HUES6 (cell line): ENCODE measurements around the gene LRIT2.

Experiments used
- H3K27ac ChIP-seq: 2 replicates; pipeline ENCODE4 v1.7.0; 2013; ENCODE audit warnings: low read depth, mild to moderate bottlenecking, low read length, inconsistent platforms
- H3K27me3 ChIP-seq: 2 replicates; pipeline ENCODE4 v1.6.1; 2013; ENCODE audit warnings: low read length; ENCODE audit not compliant: control insufficient read depth, insufficient read depth
- H3K36me3 ChIP-seq: 2 replicates; pipeline ENCODE4 v1.6.1; 2013; ENCODE audit warnings: low read length; ENCODE audit not compliant: control insufficient read depth, insufficient read depth
- H3K4me1 ChIP-seq: 2 replicates; pipeline ENCODE4 v1.6.1; 2013; ENCODE audit warnings: low read length; ENCODE audit not compliant: control insufficient read depth, insufficient read depth
- H3K4me3 ChIP-seq: 2 replicates; pipeline ENCODE4 v1.5.1; 2013; ENCODE audit warnings: low read depth, low read length
- H3K9ac ChIP-seq: one replicate; pipeline ENCODE4 v1.6.1; 2013; ENCODE audit warnings: mild to moderate bottlenecking, low read length
- H3K9me3 ChIP-seq: 2 replicates; pipeline ENCODE4 v1.6.1; 2013; ENCODE audit warnings: low read depth, low read length; ENCODE audit not compliant: control insufficient read depth, insufficient read depth

Gene LRIT2

DNA sequence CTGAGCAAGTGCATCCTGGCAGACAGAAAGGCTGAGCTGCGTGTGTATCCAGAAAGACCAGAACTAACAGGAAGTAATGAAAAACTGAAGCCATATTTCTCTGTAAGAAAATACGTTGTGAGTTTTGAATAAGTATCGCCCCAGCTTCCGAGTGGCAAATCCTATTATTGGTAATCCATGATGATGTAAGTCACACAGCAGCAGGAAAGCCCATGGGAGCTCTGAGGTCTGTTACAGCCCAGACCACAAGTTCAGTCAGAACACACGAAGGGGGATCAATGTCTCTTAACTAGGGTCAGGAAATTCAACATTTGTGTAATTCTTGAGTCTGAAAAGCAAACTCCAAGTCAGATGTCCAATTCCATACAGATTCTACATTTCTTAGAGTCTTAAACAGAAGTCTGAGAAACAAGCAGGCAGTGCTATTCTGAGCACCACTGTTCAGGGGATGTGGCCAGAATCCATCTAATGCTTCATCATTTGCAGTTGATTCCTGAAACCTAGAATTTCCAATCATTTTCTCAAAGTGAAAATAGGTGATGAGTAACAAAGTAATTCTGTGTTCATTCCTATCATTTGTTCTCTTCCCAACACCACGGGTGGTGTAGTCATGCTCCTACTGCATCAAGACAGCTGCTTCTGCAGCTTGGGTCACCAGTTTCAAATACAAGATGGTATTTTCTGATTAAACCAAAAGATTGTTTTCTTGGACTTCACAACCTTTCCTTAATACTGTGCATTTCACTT lies at the start of gene LRIT2:
TSS of gene LRIT2 (minus strand) at position 118 of the 747 bp plus-strand sequence. CDS start at position 94, 24 bp downstream.
- Histone ChIP-seq H3K4me1 (no peaks in the 10 kb centered on the region), H3K9ac (no peak within 1 kb of the TSS), H3K4me3 (no peak within 1 kb of the TSS), H3K9me3 (no peaks in the 10 kb centered on the region), H3K27me3 (peaks cover 3% of the 10 kb centered on the region; the same call in 1 of the 2 replicates), H3K27ac (no peak within 1 kb of the TSS), H3K36me3 (no peaks in the 10 kb centered on the region)

DNA sequence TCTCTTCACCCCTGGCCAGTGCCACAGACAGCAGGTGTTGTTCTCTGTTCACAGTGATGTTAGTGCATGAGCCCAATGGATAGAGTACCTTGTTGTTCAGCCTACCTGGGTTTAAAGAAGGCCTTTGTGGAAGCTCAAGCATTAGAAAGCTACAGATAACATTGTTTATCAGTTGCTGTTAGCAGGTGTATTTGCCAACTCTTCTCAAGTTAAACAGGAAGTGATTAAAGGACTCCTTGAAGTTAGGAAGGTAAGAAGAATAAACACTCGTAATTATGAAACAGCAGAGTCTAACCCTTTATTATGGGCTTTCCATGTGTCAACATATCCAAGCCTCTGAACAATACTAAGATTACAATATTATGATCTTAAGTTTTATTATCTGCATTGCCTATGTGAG lies 45.4 kb upstream of the LRIT2 start:
- Histone ChIP-seq H3K4me3 (no peak overlapping the region), H3K27ac (no peak overlapping the region), H3K9ac (no peak overlapping the region), H3K4me1 (peaks cover 4% of the 10 kb centered on the region; the same call in 1 of the 2 replicates), H3K9me3 (no peaks in the 10 kb centered on the region), H3K36me3 (no peaks in the 10 kb centered on the region), H3K27me3 (no peaks in the 10 kb centered on the region)

GRCh38 chr10:84269773-84270172 lies 44.4 kb upstream of the LRIT2 start:
- Histone ChIP-seq H3K27me3 (no peaks in the 10 kb centered on the region), H3K4me3 (no peak overlapping the region), H3K9me3 (no peaks in the 10 kb centered on the region), H3K27ac (no peak overlapping the region), H3K36me3 (no peaks in the 10 kb centered on the region), H3K9ac (no peak overlapping the region), H3K4me1 (peaks cover 8% of the 10 kb centered on the region; the same call in 1 of the 2 replicates)

DNA sequence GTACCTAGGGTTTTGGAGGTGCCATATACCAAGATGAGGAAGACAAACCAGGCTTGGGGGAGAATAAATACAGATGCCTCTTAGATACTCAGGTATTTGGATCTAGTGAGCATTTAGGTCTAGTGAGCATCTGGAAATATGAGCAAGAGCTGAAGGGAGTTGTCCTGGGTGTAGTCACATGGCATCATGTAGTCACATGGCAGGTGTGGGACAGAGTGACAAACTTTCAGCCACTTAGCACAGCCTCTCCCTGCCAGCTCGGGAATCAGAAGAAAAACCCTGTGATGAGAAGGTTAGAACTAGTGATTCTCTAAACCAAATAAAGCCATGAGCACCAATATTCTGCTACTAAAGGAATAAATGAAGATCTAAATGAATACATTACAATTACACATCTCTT lies 43.8 kb upstream of the LRIT2 start:
- H3K9me3 ChIP-seq, result no peaks in the 10 kb centered on the region
- no peak overlapping the region for H3K27ac ChIP-seq
- no peaks in the 10 kb centered on the region for H3K27me3 ChIP-seq
- H3K4me1 ChIP-seq, result peaks cover 9% of the 10 kb centered on the region; the same call in 1 of the 2 replicates
- no peaks in the 10 kb centered on the region for H3K36me3 ChIP-seq
- no peak overlapping the region for H3K4me3 ChIP-seq
- H3K9ac ChIP-seq, result no peak overlapping the region

DNA sequence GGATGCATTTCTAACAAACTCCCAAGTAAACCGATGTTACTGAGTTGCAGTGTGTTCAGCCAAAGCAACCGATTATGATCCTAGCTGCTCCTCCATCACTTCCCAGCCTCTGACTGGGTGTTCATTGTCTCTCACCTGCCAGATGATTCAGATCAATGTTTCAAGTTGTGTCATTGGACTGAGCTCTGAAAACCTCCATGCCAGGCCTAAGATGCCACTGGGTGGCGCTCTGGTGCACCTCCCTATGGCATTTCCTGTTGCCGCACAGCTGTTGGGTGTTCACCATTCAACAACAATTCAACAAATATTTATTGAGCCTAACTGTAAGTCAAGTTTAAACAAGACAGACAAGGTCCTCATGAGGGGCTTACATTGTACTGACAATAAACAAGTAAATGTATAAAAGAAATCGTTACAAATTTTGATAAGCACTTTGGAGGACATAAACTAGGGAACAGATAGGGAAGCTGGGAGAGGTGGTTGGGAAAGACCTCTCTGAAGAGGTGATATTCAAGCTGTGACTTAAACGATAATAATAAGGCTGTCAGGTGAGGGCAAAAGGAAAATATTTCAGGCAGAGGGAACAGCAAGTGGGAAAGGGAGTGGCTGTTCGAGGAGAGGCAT lies 42.3 kb upstream of the LRIT2 start:
- Histone ChIP-seq H3K27ac (no peak overlapping the region), H3K9ac (no peak overlapping the region), H3K36me3 (no peaks in the 10 kb centered on the region), H3K4me3 (no peak overlapping the region), H3K4me1 (peaks cover 9% of the 10 kb centered on the region; the same call in 1 of the 2 replicates), H3K27me3 (no peaks in the 10 kb centered on the region), H3K9me3 (no peaks in the 10 kb centered on the region)

- H3K9ac ChIP-seq, result no peak overlapping the region
- peaks cover 9% of the 10 kb centered on the region; the same call in 1 of the 2 replicates for H3K4me1 ChIP-seq
- no peaks in the 10 kb centered on the region for H3K27me3 ChIP-seq
- no peaks in the 10 kb centered on the region for H3K36me3 ChIP-seq
- no peak overlapping the region for H3K4me3 ChIP-seq
- no peaks in the 10 kb centered on the region for H3K9me3 ChIP-seq
- no peak overlapping the region for H3K27ac ChIP-seq
Observed at GRCh38 chr10:84265418-84265817, 40.1 kb upstream of the LRIT2 start.

DNA sequence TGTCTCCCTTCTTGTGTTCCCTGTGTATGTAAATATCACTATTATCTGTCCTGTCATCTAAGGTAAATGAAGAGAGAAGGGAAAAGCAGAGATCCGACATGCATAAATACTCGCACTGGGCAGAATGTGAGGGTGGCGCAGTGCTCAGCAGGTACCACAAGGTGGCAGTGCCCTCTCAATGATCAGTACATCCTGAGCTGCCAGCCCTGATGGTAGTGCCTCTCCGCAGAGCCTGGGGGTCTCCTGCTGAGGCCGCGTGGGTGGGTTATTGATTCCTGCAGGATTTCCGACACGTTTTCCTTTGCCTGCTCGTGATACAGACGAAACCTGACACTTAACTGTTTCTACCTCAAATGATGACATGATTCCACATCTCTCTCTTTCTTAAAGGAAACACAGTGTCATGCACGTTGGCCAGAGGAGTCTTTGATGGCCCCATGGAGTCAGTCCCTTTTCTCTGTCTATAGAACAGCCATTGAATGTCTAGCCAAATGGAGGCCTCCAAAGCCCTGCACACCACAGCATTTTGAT lies 39.3 kb upstream of the LRIT2 start:
- Histone ChIP-seq H3K4me3 (no peak overlapping the region; the same call in 1 of the 2 replicates), H3K27ac (no peak overlapping the region), H3K9me3 (no peaks in the 10 kb centered on the region), H3K27me3 (no peaks in the 10 kb centered on the region), H3K36me3 (no peaks in the 10 kb centered on the region), H3K9ac (no peak overlapping the region), H3K4me1 (peaks cover 9% of the 10 kb centered on the region; the same call in 1 of the 2 replicates)

- no peaks in the 10 kb centered on the region for H3K36me3 ChIP-seq
- H3K27me3 ChIP-seq, result no peaks in the 10 kb centered on the region
- H3K4me1 ChIP-seq, result peaks cover 9% of the 10 kb centered on the region; the same call in 1 of the 2 replicates
- no peaks in the 10 kb centered on the region for H3K9me3 ChIP-seq
- H3K4me3 ChIP-seq, result no peak overlapping the region
- no peak overlapping the region for H3K27ac ChIP-seq
- no peak overlapping the region for H3K9ac ChIP-seq
Observed at GRCh38 chr10:84263716-84264115, 38.4 kb upstream of the LRIT2 start.

- H3K36me3 ChIP-seq, result no peaks in the 10 kb centered on the region
- H3K4me3 ChIP-seq, result no peak overlapping the region
- H3K27me3 ChIP-seq, result no peaks in the 10 kb centered on the region
- no peaks in the 10 kb centered on the region for H3K9me3 ChIP-seq
- no peak overlapping the region for H3K27ac ChIP-seq
- no peak overlapping the region for H3K9ac ChIP-seq
- H3K4me1 ChIP-seq, result peaks cover 7% of the 10 kb centered on the region
Observed at GRCh38 chr10:84262190-84262956, 37.0 kb upstream of the LRIT2 start.

GRCh38 chr10:84261236-84261915 lies 36.0 kb upstream of the LRIT2 start:
- Histone ChIP-seq H3K4me3 (no peak overlapping the region), H3K36me3 (no peaks in the 10 kb centered on the region), H3K9ac (no peak overlapping the region), H3K9me3 (no peaks in the 10 kb centered on the region), H3K27me3 (peaks cover 6% of the 10 kb centered on the region), H3K27ac (no peak overlapping the region), H3K4me1 (peaks cover 9% of the 10 kb centered on the region)
